PC-9 (cell line): ENCODE results near the gene IRAK1. TPM values are rescaled to one million over a fixed set of nuclear protein-coding genes. Genes with fewer than 3 reads are reported as not detected.

Experiments
- BruUV-seq: library from RNA; stranded (reverse); fragments of 400-500 nt; replicated peaks from 2 replicates; lab custom pipeline; 2021; lab: Mats Ljungman, UMichigan
- CTCF ChIA-PET: fragments of 300-600 bp; sonication (Branson Sonifier 250); formaldehyde crosslinking; loops from one replicate; lab custom pipeline; 2022; ENCODE audit warnings: antibody characterized with exemption; lab: Charles Lee
- POLR2A ChIA-PET: fragments of 300-600 bp; sonication (Branson Sonifier 250); formaldehyde crosslinking; loops from one replicate; lab custom pipeline; 2022; ENCODE audit warnings: antibody characterized with exemption; ENCODE audit not compliant: unreplicated experiment; lab: Charles Lee
- DNase-seq, 2 experiments: peaks; one replicate each; pipeline versions ENCODE4 v3.0.0 to v3.0.0-alpha.2; 2015 to 2022; ENCODE audit warnings: mixed read lengths in 1 of 2
- H2AFZ ChIP-seq: fragments of 200-600 bp; sonication (generic); 2 replicates; pipeline ENCODE4 v1.8.1; 2017; ENCODE audit warnings: antibody characterized with exemption
- H3F3A ChIP-seq: fragments of 200-600 bp; sonication (generic); 2 replicates; pipeline ENCODE4 v1.8.1; 2017; ENCODE audit warnings: antibody characterized with exemption, mild to moderate bottlenecking, low read depth; ENCODE audit not compliant: insufficient read depth
- H3K27ac ChIP-seq: fragments of 200-600 bp; sonication (generic); 2 replicates; pipeline ENCODE4 v1.6.1; 2016; ENCODE audit warnings: mixed run types
- H3K27me3 ChIP-seq: fragments of 200-600 bp; sonication (generic); 2 replicates; pipeline ENCODE4 v1.6.1; 2016; ENCODE audit warnings: low read depth, mixed run types; ENCODE audit not compliant: insufficient read depth
- H3K36me3 ChIP-seq: fragments of 200-600 bp; sonication (generic); 2 replicates; pipeline ENCODE4 v1.6.1; 2016; ENCODE audit warnings: low read depth, mixed run types
- H3K4me1 ChIP-seq: fragments of 200-600 bp; sonication (generic); replicated peaks from 2 replicates; pipeline ENCODE4 v1.6.1; 2016; ENCODE audit warnings: mixed run types; ENCODE audit not compliant: insufficient read depth
- H3K4me2 ChIP-seq: fragments of 200-600 bp; sonication (generic); 2 replicates; pipeline ENCODE4 v1.6.1; 2017; ENCODE audit warnings: mixed run types
- H3K4me3 ChIP-seq: fragments of 200-600 bp; sonication (generic); 2 replicates; pipeline ENCODE4 v1.6.1; 2016; ENCODE audit warnings: mixed run types
- H3K79me2 ChIP-seq: fragments of 200-600 bp; sonication (generic); 2 replicates; pipeline ENCODE4 v1.6.1; 2017; ENCODE audit warnings: low read depth, mixed run types
- H3K9me2 ChIP-seq: fragments of 200-600 bp; sonication (generic); 2 replicates; pipeline ENCODE4 v1.8.1; 2017; ENCODE audit warnings: mild to moderate bottlenecking; ENCODE audit not compliant: insufficient read depth
- H3K9me3 ChIP-seq: fragments of 200-600 bp; sonication (generic); 2 replicates; pipeline ENCODE4 v1.8.1; 2016; ENCODE audit warnings: low read depth; ENCODE audit not compliant: insufficient read depth
- H4K20me1 ChIP-seq: fragments of 200-600 bp; sonication (generic); 2 replicates; pipeline ENCODE4 v1.8.1; 2017; ENCODE audit not compliant: insufficient read depth
- CTCF ChIP-seq: fragments of 200-600 bp; sonication (generic); conservative IDR thresholded peaks from 2 replicates; pipeline ENCODE4 v1.6.1; 2017; ENCODE audit warnings: mixed run types, antibody characterized with exemption, mild to moderate bottlenecking, moderate library complexity
- EZH2 ChIP-seq: fragments of 200-600 bp; sonication (generic); IDR thresholded peaks from 2 replicates; pipeline ENCODE4 v1.8.0; 2017; ENCODE audit warnings: antibody characterized with exemption, low read depth
- intact Hi-C: fragments of 100-400 bp; cut with micrococcal nuclease; formaldehyde crosslinking; loops from one replicate; pipeline ENCODE4 v1.10.0; 2022; ENCODE audit not compliant: unreplicated experiment
- total RNA-seq: library from RNA; stranded (reverse); gene quantifications from 2 replicates; pipeline ENCODE4 v1.2.3, GENCODE V29; 2021

The IRAK1 gene
- total RNA-seq, 1 experiment from 2014 or later = 364 TPM

DNA sequence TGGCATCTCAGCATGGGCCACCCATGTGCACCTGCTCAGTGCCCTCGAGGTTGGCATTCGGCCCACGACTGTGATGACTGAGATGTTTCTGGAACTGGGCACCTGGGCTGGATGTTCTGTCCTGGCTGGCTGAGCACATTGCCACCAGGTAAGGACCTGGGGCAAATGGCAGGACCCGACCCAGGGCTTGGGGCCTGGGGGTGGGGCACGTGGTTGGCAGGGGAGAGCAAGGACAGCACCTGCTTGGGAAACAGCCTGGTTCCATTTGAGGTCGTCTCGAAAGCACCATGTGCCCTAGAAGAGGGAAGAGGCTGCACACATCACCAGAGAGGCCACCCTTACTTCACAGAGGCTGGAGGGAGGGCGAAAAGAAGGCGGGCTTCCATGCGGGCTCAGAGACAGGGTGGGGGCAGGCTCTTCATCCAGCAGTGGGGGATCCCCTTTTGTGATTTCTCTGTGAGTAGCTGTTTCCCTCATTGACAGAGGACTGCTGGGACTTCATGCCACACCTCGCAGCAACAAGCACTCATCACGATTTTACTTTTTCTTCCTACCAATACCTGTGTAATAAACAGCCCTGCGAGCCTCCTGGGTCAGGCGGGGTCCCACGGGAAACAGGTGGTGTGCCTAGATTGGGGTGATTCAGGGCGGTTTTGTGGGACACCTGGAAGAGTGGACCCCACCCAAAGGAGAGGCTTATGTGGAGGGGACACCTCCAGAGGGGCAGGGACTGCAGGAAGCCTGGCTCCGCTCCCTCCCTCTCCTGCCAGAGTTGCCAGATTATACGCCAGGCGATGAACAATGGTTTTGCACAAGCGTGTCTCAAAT, 35.1 kb downstream of the IRAK1 start:
- H3K27ac ChIP-seq = no peak overlapping the region
- H4K20me1 ChIP-seq = no peaks in the 10 kb centered on the region
- H3K27me3 ChIP-seq = no peaks in the 10 kb centered on the region
- intact Hi-C loops = no loop called here
- no peaks in the 10 kb centered on the region for H3K9me3 ChIP-seq
- no peak for TF ChIP-seq EZH2
- no peak for TF ChIP-seq CTCF
- no peak for DNase-seq
- no peaks in the 10 kb centered on the region for H3K36me3 ChIP-seq
- H3K4me2 ChIP-seq = no peak overlapping the region
- no peak overlapping the region for H2AFZ ChIP-seq
- no peaks in the 10 kb centered on the region for H3F3A ChIP-seq
- ChIA-PET POLR2A (no interaction called here), CTCF (no interaction called here)
- H3K79me2 ChIP-seq = no peaks in the 10 kb centered on the region
- H3K9me2 ChIP-seq = no peaks in the 10 kb centered on the region
- BruUV-seq = no TSS peak
- no peak overlapping the region for H3K4me3 ChIP-seq
- H3K4me1 ChIP-seq = no peaks in the 10 kb centered on the region

GRCh38 chrX:153983321-153983801, 36.3 kb downstream of the IRAK1 start:
- Histone ChIP-seq H3K4me1 (no peaks in the 10 kb centered on the region), H3K79me2 (no peaks in the 10 kb centered on the region), H4K20me1 (no peaks in the 10 kb centered on the region), H3K9me2 (no peaks in the 10 kb centered on the region), H3K36me3 (no peaks in the 10 kb centered on the region), H3K9me3 (no peaks in the 10 kb centered on the region), H3K27me3 (no peaks in the 10 kb centered on the region), H2AFZ (no peak overlapping the region), H3K27ac (no peak overlapping the region), H3K4me2 (no peak overlapping the region), H3K4me3 (no peak overlapping the region), H3F3A (no peaks in the 10 kb centered on the region)
- TF ChIP-seq CTCF = no peak
- TF ChIP-seq EZH2 = no peak
- CTCF ChIA-PET = no interaction called here
- intact Hi-C loops = no loop called here
- POLR2A ChIA-PET = no interaction called here
- DNase-seq = no peak
- BruUV-seq = no TSS peak

DNA sequence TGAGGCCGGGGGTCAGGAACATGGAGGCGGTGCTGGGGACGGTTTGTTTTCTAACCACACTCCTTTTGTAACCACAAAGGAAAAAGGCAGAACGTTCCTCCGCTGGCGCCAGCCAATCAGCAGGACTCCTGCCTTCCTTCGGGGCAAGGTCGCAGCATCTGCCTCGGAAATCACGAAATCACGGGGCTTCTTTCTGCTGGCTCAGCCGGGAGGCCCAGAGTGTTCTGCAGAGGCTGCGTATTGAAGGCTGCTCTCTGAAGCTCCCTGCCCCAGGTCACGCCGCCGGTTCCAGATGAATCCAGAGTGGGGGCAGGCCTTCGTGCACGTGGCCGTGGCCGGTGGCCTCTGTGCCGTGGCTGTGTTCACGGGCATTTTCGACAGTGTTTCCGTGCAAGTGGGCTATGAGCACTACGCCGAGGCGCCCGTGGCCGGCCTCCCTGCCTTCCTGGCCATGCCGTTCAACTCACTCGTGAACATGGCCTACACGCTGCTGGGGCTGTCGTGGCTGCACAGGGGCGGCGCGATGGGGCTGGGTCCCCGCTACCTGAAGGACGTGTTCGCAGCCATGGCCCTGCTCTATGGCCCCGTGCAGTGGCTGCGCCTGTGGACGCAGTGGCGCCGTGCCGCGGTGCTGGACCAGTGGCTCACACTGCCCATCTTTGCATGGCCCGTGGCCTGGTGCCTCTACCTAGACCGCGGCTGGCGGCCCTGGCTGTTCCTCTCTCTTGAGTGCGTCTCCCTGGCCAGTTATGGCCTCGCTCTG, 37.8 kb downstream of the IRAK1 start:
- no peak for TF ChIP-seq EZH2
- TF ChIP-seq CTCF = no peak
- H3K9me3 ChIP-seq = no peaks in the 10 kb centered on the region
- DNase-seq = no peak
- no peaks in the 10 kb centered on the region for H3K79me2 ChIP-seq
- H4K20me1 ChIP-seq = no peaks in the 10 kb centered on the region
- no peaks in the 10 kb centered on the region for H3K9me2 ChIP-seq
- intact Hi-C loops = no loop called here
- ChIA-PET POLR2A (no interaction called here), CTCF (no interaction called here)
- H3K36me3 ChIP-seq = no peaks in the 10 kb centered on the region
- H3K27me3 ChIP-seq = no peaks in the 10 kb centered on the region
- H3K27ac ChIP-seq = no peak overlapping the region
- H3F3A ChIP-seq = no peaks in the 10 kb centered on the region
- no peaks in the 10 kb centered on the region for H3K4me1 ChIP-seq
- BruUV-seq = no TSS peak
- H3K4me3 ChIP-seq = no peak overlapping the region
- H3K4me2 ChIP-seq = no peak overlapping the region
- H2AFZ ChIP-seq = no peak overlapping the region
